Naive thymus-derived CD8-positive, alpha-beta T cell (primary cell): ENCODE data around the gene SYNE2. TPM values are rescaled to one million over a fixed set of nuclear protein-coding genes. Genes with fewer than 3 reads are reported as not detected.
A peak's percentile ranks its signal among the peaks of the same experiment; 100 is the strongest.
"Not testable (repeated sequence)": the region's sequence is repeated elsewhere in the genome, so short reads cannot be mapped to it uniquely, and the experiment has no call there.

Experiments used
- ATAC-seq, 2 donors: fragments of 150-1000 bp; cut with Tn5 transposase in 1 of 2; sonication (Bioruptor Pico), chemical (Tn5 transposase) in 1 of 2; 1 replicate in 1 of 2; 2 replicates in 1 of 2; pipeline ENCODE4 v1.10.0; 2021; ENCODE audit warnings: mild to moderate bottlenecking in 2 of 2, moderate library complexity in 2 of 2
- POLR2A ChIA-PET: fragments of 350-600 bp; sonication (Branson Sonifier 250); formaldehyde crosslinking; loops from one replicate; lab custom pipeline; 2021; ENCODE audit warnings: antibody characterized with exemption; lab: Charles Lee
- DNase-seq, 10 donors: peaks; one replicate each; pipeline versions ENCODE4 v3.0.0 to v3.0.0-alpha.2; 2020 to 2022
- H3K27ac Mint-ChIP-seq, 10 donors: one replicate each; pipeline ENCODE4 v1.8.0; 2020 to 2022; ENCODE audit warnings: mild to moderate bottlenecking in 10 of 10, mixed read lengths in 10 of 10, moderate library complexity in 4 of 10, inconsistent platforms in 1 of 10
- H3K27me3 Mint-ChIP-seq, 5 donors: one replicate each; pipeline ENCODE4 v1.8.0; 2021 to 2022; ENCODE audit warnings: mixed read lengths in 5 of 5
- H3K36me3 Mint-ChIP-seq, 3 donors: one replicate each; pipeline ENCODE4 v1.8.0; 2020 to 2022; ENCODE audit warnings: mixed read lengths in 3 of 3, mild to moderate bottlenecking in 2 of 3, inconsistent platforms in 1 of 3
- H3K4me1 Mint-ChIP-seq, 4 donors: one replicate each; pipeline ENCODE4 v1.8.0; 2021 to 2022; ENCODE audit warnings: mixed read lengths in 4 of 4
- H3K4me3 Mint-ChIP-seq, 10 donors: one replicate each; pipeline ENCODE4 v1.8.0; 2020 to 2022; ENCODE audit warnings: mild to moderate bottlenecking in 10 of 10, mixed read lengths in 10 of 10, moderate library complexity in 6 of 10, inconsistent platforms in 1 of 10
- H3K9me3 Mint-ChIP-seq, 9 donors: one replicate each; pipeline ENCODE4 v1.8.0; 2020 to 2022; ENCODE audit warnings: mixed read lengths in 9 of 9, mild to moderate bottlenecking in 3 of 9, inconsistent platforms in 1 of 9, moderate library complexity in 1 of 9
- polyA plus RNA-seq, 3 donors: library from polyadenylated mRNA; unstranded; fragments of 300-500 nt; fragmentation: Illumina TruSeq; gene quantifications; one replicate each; pipeline ENCODE4 v1.2.3, GENCODE V29; 2021
- total RNA-seq, 8 experiments: library from RNA in 2 of 8; stranded (reverse) in 2 of 8; gene quantifications; one replicate each; pipeline ENCODE4 v1.2.3 and lab custom pipeline; 2021 to 2026

Gene SYNE2
- total and polyA plus RNA-seq, 5 experiments from 2014 or later, result 15.7 to 116 (median 25.9) TPM

DNA sequence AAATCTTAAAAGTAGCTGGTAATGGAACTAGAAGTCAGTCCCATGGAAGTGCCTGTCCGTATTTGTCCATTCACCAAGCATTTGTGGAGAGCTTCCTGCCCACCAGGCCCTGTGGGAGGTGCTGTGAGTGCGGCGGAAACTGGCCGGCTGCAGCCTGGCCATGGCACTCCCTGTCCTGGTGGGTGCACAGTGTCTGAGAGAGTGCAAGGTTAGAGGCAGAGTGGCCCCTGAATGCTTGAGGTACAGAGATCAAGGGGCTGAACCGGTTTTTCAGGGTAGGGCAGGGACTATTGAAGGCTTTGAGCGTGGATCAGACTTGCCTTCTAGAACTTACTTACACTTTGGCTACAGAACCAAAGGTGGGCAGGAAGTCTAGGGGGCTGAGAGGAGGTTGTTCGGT lies 348.5 kb downstream of the SYNE2 start:
- Mint-ChIP-seq H3K9me3 (no peaks in the 10 kb centered on the region), H3K27me3 (no peaks in the 10 kb centered on the region), H3K27ac (peak overlapping the region in 4 of 10 donors; percentile 22 to 87 (median 58)), H3K36me3 (peaks cover 0 to 31% (median 7%) of the 10 kb centered on the region in 3 donors), H3K4me1 (peaks cover 8 to 25% (median 16%) of the 10 kb centered on the region in 4 donors), H3K4me3 (no peak overlapping the region)
- POLR2A ChIA-PET, result no interaction called here
- no peak for DNase-seq
- no peak for ATAC-seq

DNA sequence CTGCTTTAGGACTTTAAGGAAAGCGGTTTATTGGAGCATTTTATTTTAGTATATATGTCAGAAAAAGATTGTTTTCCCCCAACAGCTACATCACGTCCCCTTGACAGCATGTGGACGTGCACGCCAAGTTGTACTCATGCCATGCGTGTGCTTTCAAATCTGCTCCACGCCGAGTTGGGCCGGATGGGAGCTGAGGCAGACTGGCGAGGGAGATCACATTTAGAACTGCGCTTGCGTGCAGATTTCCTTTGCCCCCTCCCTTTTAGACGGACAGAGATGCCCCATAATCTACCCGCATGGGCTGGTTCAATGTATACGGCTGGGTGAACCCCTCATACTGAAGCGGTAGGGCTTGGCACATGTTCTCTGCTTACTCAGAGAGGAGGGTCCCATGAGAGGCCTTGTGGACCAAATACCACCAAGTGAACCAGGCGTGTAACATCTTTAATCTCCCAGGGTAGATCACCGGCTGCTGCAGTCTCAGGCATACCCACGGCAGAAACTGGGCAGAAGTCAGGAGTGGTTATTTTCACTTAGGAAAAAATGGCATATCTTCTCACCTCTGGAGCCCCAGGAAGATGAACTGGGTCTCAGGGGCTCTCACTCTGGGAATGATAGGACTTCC lies 349.2 kb downstream of the SYNE2 start:
- Mint-ChIP-seq H3K36me3 (peaks cover 0 to 33% (median 7%) of the 10 kb centered on the region in 3 donors), H3K9me3 (no peaks in the 10 kb centered on the region), H3K27ac (peak overlapping the region in 1 of 10 donors; percentile 25), H3K4me3 (no peak overlapping the region), H3K4me1 (peaks cover 8 to 17% (median 11%) of the 10 kb centered on the region in 4 donors), H3K27me3 (no peaks in the 10 kb centered on the region)
- ATAC-seq, result no peak
- DNase-seq, result no peak
- POLR2A ChIA-PET, result no interaction called here

DNA sequence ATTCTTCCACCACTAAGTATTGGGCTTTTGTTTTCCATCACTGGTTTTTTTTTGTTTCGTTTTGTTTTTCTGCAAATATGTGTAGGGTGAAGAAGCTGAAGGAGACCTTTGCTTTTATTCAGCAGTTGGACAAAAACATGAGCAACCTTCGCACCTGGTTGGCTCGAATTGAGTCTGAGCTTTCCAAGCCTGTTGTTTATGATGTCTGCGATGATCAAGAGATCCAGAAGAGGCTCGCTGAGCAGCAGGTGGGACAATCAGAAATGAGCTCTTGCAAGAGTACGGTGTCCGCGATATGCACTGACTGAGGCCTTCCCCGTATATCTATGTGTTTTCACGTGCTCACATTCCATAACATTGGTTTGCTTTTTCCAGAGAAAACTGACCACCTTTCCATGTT lies 349.9 kb downstream of the SYNE2 start:
- Mint-ChIP-seq H3K4me3 (no peak overlapping the region), H3K36me3 (peaks cover 0 to 32% (median 7%) of the 10 kb centered on the region in 3 donors), H3K4me1 (peaks cover 6 to 14% (median 7%) of the 10 kb centered on the region in 4 donors), H3K27ac (peak overlapping the region in 4 of 10 donors; percentile 6 to 77 (median 30)), H3K27me3 (no peaks in the 10 kb centered on the region), H3K9me3 (no peaks in the 10 kb centered on the region)
- ATAC-seq, result no peak
- POLR2A ChIA-PET, result no interaction called here
- no peak for DNase-seq

DNA sequence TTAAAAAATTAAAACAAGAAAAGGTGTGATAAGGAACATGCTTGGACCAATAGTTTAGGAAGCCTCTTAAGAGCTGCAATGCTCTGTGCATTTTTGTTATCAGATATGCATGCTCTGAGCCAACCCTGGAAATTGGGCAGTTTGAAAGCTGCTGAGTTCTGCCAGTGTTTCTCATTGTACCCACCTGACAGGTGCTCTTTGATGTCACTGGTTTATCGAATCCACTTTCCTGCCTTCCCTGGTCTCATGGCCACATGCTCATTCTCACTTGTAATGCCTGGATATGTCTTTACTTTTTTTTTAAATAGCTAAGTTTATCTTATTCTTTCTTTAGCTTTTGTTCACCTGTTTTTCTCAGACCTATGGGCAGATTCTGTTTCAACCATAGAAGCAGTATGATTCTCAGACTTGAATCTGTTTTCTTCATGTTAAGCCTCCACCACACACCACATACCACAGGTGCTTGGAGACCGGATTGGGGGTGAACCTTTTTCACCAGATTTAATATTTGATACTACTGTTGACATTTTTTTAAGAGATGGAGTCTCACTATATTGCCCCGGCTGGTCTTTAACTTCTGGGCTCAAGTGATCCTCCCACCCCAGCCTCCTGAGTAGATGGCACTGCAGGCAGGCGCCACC lies 350.7 kb downstream of the SYNE2 start:
- H3K27ac Mint-ChIP-seq, result peak overlapping the region in 4 of 10 donors; percentile 9 to 76 (median 52)
- DNase-seq (no peak), ATAC-seq (no peak)
- H3K4me1 Mint-ChIP-seq, result peaks cover 5 to 14% (median 7%) of the 10 kb centered on the region in 4 donors
- POLR2A ChIA-PET, result no interaction called here
- no peaks in the 10 kb centered on the region for H3K9me3 Mint-ChIP-seq
- H3K27me3 Mint-ChIP-seq, result no peaks in the 10 kb centered on the region
- H3K4me3 Mint-ChIP-seq, result no peak overlapping the region
- H3K36me3 Mint-ChIP-seq, result peaks cover 0 to 34% (median 7%) of the 10 kb centered on the region in 3 donors

DNA sequence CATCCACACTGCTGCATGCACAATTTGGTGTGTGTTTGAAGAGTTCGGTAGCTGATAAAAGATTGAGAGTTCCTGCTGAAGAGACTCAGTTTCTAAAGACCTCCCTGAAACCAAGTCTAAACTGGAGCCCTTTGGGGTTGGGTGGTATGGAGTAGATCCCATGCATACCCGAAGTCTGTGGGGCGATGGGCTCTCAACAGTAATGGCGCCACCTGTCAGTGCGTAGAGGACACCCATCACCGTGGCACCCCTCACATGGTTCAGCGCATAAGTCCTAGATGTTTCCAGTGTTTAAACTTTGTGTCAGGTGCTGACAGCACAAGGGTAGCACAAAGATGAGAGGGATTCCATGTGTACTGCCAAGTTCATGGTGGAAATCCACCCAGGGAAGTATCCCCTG lies 355.5 kb downstream of the SYNE2 start:
- POLR2A ChIA-PET, result no interaction called here
- Mint-ChIP-seq H3K4me3 (no peak overlapping the region), H3K27me3 (no peaks in the 10 kb centered on the region), H3K27ac (peak overlapping the region in 1 of 10 donors; percentile 9), H3K9me3 (no peaks in the 10 kb centered on the region), H3K4me1 (peaks cover 2 to 9% (median 4%) of the 10 kb centered on the region in 4 donors), H3K36me3 (peaks cover 5 to 70% (median 21%) of the 10 kb centered on the region in 3 donors)
- no peak for DNase-seq
- ATAC-seq, result no peak

DNA sequence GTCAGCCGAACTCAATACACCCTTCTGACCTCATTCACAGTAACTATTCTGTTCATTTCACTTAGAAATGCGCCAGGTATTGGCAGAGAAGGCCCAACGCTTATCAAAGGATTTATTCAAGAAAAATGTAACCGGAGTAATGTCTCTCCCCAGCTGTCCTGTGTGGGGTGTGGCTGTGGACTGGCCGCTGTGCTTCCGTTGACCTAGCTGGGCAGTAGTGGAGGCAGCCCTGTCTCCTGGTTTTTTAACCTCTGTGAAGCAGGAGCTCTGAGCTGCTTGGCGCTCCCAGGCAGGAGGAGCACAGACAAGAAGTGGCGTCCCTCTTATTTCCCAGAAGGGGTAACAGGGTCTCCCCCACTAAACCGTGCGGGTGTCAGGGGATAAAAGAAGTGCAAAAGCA lies 356.2 kb downstream of the SYNE2 start:
- peaks cover 0 to 9% (median 3%) of the 10 kb centered on the region in 4 donors for H3K4me1 Mint-ChIP-seq
- peak overlapping the region in 1 of 10 donors; percentile 57 for H3K27ac Mint-ChIP-seq
- H3K9me3 Mint-ChIP-seq, result no peaks in the 10 kb centered on the region
- H3K27me3 Mint-ChIP-seq, result no peaks in the 10 kb centered on the region
- no peak overlapping the region for H3K4me3 Mint-ChIP-seq
- H3K36me3 Mint-ChIP-seq, result peaks cover 5 to 73% (median 24%) of the 10 kb centered on the region in 3 donors
- ATAC-seq (no peak), DNase-seq (no peak)
- POLR2A ChIA-PET, result interaction anchor here (0.5 kb wide), 1 partner anchor 1217 kb away, joined by 7 read pairs; no protein-coding TSS in a partner anchor

DNA sequence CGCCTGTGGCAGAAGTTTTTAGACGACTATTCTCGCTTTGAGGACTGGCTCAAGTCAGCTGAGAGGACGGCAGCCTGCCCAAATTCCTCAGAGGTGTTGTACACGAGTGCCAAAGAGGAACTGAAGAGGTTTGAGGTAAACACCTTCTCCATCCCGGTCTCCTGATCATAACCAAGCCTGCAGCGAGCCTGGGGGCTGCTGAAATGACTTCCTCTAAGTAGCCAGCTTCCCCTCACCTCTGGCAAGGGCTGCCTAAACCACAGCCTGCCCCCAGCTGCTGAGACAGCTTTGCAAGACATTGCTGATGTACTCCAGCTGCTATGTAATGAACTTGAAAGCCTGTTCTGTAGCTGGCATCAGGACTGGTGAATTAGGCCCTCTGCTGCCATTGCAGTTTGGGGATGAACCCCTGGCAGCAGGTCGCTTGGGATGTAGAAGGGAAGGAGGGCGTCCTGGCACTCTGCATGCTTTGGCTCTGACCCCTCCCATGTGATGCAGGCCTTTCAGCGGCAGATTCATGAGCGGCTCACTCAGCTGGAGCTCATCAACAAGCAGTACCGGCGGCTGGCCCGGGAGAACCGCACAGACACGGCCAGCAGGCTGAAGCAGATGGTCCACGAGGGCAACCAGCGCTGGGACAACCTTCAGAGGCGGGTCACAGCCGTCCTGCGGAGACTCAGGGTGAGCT lies 356.8 kb downstream of the SYNE2 start:
- peak overlapping the region in 2 of 10 donors; percentile 57 to 80 for H3K27ac Mint-ChIP-seq
- H3K36me3 Mint-ChIP-seq, result peaks cover 5 to 73% (median 22%) of the 10 kb centered on the region in 3 donors
- POLR2A ChIA-PET, result interaction anchor here (0.5 kb wide), 1 partner anchor 1216 kb away, joined by 7 read pairs; no protein-coding TSS in a partner anchor
- H3K27me3 Mint-ChIP-seq, result no peaks in the 10 kb centered on the region
- peaks cover 0 to 9% (median 3%) of the 10 kb centered on the region in 4 donors for H3K4me1 Mint-ChIP-seq
- H3K4me3 Mint-ChIP-seq, result no peak overlapping the region
- ATAC-seq, result peak in 1 of 2 donors; percentile 37
- H3K9me3 Mint-ChIP-seq, result no peaks in the 10 kb centered on the region
- DNase-seq, result peak in 1 of 10 donors; percentile 2

DNA sequence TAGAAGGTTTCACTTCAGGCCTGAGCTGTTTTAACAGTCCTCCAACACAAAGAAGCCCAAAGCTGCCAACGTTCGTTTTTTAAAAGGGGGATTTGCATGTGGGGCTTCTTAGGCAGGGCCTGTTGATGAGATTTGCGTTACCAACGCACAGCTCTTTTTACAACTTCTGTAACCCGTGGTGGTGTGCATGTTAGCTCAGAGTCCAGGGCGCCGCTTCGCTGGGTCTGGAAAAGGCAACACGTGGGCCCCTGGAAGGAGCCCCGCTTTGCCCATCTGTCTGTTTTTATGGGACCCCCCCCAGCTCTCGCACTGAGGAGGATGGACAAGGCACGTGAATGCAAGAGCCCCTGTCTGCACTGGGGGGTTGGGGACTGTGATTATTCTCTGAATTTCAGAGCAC lies 357.4 kb downstream of the SYNE2 start:
- Mint-ChIP-seq H3K27me3 (no peaks in the 10 kb centered on the region), H3K9me3 (no peaks in the 10 kb centered on the region), H3K27ac (no peak overlapping the region), H3K4me3 (no peak overlapping the region), H3K36me3 (peaks cover 5 to 78% (median 26%) of the 10 kb centered on the region in 3 donors), H3K4me1 (peaks cover 0 to 9% (median 3%) of the 10 kb centered on the region in 4 donors)
- no peak for DNase-seq
- POLR2A ChIA-PET, result no interaction called here
- ATAC-seq, result no peak

DNA sequence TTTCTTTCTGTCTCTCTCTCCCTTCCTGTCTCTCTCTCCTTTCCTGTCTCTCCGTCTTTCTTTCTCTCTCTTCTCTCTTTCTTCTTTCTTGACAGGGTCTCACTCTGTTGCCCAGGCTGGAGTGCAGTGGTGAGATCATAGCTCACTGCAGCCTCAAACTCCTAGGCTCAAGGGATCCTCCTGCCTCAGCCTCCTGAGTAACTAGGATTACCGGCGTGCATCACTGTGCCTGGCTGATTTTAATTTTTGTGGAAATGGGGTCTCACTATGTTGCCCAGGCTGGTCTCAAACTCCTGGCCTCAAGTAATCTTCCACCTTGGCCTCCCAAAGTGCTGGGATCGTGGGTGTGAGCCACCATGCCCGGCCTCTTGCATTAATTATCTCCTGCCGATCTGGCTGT lies 358.1 kb downstream of the SYNE2 start:
- ATAC-seq, DNase-seq, H3K4me1 Mint-ChIP-seq, H3K27me3 Mint-ChIP-seq, H3K4me3 Mint-ChIP-seq, POLR2A ChIA-PET, H3K9me3 Mint-ChIP-seq: not testable (repeated sequence)
- H3K36me3 Mint-ChIP-seq, result peaks cover 5 to 85% (median 32%) of the 10 kb centered on the region in 3 donors
- peak overlapping the region in 3 of 10 donors; percentile 17 to 62 (median 17) for H3K27ac Mint-ChIP-seq

DNA sequence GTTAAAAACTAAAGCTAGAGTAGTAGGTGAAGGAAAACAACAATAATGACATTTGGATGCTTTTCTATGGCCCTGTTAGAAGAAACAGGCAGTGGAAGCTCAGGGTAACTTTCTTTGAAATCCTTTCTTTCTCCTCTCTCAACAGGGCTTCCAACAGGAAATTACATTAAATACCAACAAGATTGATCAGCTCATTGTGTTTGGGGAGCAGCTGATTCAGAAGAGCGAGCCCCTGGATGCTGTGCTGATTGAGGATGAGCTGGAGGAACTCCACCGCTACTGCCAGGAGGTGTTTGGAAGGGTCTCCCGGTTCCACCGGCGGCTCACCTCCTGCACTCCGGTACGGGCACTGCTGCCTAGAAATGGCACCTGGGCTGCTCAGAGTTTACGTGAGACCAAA lies 359.9 kb downstream of the SYNE2 start:
- peaks cover 0 to 13% (median 1%) of the 10 kb centered on the region in 4 donors for H3K4me1 Mint-ChIP-seq
- H3K27ac Mint-ChIP-seq, result no peak overlapping the region
- no peaks in the 10 kb centered on the region for H3K27me3 Mint-ChIP-seq
- DNase-seq (no peak), ATAC-seq (no peak)
- POLR2A ChIA-PET, result no interaction called here
- H3K36me3 Mint-ChIP-seq, result peaks cover 5 to 98% (median 44%) of the 10 kb centered on the region in 3 donors
- no peaks in the 10 kb centered on the region for H3K9me3 Mint-ChIP-seq
- H3K4me3 Mint-ChIP-seq, result no peak overlapping the region

DNA sequence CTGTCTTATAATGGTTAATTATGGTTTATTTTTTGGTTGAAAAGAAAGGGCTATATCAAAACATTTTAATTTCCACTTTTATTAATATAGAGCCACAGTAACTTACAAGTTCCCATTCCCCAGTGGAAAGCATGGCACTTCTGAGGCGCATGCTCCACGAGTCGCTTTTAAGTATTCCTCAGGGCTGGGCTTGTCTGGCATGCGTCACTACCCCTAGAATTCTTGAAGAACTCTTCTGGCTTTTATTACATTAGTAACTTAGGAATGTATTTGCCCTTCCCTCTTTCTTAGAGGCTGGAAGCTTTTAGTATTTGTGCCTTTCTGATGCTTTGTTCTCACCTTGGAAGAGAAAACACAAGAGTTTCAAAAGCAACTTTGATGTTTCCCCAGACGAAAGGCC lies 360.3 kb downstream of the SYNE2 start:
- peaks cover 0 to 13% (median 1%) of the 10 kb centered on the region in 4 donors for H3K4me1 Mint-ChIP-seq
- ATAC-seq (no peak), DNase-seq (no peak)
- H3K4me3 Mint-ChIP-seq, result no peak overlapping the region
- no peaks in the 10 kb centered on the region for H3K9me3 Mint-ChIP-seq
- POLR2A ChIA-PET, result interaction anchor here (1.3 kb wide), 1 partner anchor 11 kb away, joined by 4 read pairs; no protein-coding TSS in a partner anchor
- H3K36me3 Mint-ChIP-seq, result peaks cover 5 to 99% (median 45%) of the 10 kb centered on the region in 3 donors
- H3K27ac Mint-ChIP-seq, result no peak overlapping the region
- H3K27me3 Mint-ChIP-seq, result no peaks in the 10 kb centered on the region

DNA sequence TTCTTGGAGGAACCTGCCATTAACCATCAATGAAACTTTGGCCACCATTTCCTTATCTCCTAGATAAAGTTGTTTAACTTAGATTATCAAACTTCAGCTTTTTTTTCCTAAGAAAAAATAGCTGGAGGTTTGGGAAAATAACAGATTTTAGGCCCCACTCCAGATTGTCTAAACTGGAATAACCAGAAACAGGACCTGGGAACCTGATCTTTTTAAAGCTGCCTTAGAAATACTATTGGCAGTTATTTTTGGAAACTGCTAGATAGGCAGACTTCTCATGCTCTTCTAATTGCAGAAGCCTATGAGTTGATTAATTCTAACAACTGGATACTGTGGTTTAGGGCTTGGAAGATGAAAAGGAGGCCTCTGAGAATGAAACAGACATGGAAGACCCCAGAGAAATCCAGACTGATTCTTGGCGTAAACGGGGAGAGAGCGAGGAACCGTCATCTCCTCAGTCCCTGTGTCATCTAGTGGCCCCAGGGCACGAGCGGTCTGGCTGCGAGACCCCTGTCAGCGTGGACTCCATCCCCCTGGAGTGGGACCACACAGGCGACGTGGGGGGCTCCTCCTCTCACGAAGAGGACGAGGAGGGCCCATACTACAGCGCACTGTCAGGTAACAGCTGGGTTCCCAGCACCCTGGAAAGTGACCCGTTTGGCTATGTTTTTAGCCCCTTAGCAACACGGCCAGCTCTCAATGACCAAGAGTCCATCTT lies 361.2 kb downstream of the SYNE2 start:
- Mint-ChIP-seq H3K36me3 (peaks cover 5 to 98% (median 45%) of the 10 kb centered on the region in 3 donors), H3K27ac (no peak overlapping the region), H3K9me3 (no peaks in the 10 kb centered on the region), H3K27me3 (no peaks in the 10 kb centered on the region), H3K4me1 (peaks cover 0 to 13% (median 1%) of the 10 kb centered on the region in 4 donors), H3K4me3 (no peak overlapping the region)
- POLR2A ChIA-PET, result interaction anchor here (1.3 kb wide), 1 partner anchor 11 kb away, joined by 4 read pairs; no protein-coding TSS in a partner anchor
- no peak for ATAC-seq
- DNase-seq, result no peak
